CD4-positive, alpha-beta T cell treated with Interleukin-17A for 1 hour (primary cell): ENCODE measurements around the gene FIBCD1.

Source experiments
- DNase-seq: peaks from one replicate; pipeline ENCODE4 v3.0.0-alpha.2; 2020

The FIBCD1 gene

DNA sequence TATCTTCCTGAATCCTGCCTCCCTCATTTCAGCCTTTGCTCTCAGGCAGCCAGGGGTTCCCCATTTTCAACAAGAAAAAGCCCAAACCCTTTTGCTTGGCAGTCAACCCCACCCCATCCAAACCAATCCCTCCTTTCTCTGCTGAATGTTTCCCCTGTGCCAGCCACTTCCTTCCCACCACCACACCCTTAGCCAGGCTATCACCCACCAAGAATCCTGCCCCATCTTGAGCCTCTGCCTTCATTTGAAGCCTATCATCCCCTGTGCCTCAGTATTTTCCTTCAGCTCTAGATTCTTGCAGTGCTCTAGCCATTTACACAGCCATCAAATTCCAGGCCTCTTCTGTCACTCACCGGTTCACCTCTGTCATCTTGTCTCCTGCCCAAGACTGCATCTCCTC lies 15.3 kb upstream of the FIBCD1 start:
- no peak for DNase-seq

DNA sequence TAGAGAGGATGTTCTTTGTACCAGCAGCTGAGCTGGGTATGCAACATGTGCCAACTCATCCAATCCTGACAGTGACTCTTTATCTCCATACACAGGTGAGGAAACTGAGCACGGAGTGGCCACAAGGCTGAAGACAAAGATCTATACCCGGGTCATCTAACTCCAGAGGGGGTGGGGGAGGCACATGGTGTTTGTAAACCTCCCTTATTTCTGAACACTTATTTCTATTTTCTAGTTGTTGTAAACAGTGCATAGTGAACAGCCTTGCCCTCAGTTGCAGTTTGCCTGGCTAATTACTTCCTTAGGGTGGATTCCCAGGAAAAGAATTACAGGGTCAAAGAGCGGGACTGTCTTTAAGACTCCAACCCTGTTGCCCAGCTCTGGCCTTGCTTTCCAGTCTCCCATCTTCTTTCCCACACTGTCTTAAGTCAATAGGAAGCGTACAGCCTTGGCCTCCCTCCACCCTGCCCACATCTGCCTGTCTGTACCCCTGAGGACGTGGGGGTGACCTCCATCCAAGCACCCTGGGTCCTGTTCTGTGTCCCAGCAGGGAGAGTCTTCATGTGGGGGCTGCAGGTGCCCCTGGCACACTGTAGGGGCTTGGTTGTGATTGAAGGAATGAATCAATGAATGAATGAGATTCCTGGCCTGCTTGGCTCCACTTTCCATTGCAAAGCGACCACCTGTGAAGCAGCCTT lies 13.2 kb upstream of the FIBCD1 start:
- DNase-seq = no peak

DNA sequence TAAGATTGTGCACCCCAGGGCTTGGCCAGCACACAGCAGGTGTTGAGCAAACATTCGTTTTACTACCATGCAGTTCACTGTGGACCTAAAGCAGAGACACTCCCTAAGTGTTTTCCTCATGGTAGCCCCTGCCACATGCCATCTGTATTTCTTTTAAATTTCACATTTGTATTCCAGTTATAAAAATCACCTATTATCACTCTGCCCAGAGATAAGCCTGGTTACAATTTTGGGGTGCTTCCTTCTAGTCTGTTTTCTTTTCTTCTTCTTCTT lies 10.9 kb upstream of the FIBCD1 start:
- no peak for DNase-seq

DNA sequence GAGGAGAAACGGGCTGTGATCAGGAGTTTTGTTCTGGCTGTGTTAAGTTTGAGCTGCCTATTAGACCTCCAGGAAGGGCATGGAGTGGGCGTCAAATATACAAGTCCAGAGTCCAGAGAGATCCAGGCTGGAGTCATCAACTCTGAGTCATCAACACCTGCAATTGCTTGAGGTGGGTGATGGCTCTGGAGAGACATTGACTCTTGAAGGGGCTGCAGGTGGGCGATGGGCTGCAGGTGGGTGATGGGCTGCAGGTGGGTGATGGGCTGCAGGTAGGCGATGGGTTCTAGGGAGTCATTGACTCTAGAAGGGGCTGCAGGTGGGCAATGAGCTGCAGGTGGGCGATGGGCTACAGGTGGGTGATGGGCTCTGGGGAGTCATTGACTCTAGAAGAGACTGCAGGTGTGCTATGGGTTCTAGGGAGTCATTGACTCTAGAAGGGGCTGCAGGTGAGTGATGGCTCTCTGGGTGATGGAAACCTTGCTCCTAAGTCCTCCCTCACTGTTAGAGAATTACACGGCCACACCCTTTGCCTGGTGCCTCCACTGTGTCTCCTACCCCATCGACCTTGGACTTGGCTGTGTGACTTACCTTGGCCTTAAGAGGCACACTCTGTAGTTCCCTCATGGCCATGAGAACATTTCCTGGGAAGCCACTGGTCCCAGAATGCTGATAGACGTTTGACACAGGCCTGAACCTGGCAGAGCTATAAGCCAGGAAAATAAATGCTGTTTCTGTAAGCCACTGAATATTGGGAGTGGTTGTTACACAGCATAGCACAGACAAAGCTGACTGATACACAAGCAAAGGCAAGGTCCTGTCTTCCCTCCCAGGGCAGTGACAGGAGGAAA lies 10.4 kb upstream of the FIBCD1 start:
- DNase-seq = no peak

DNA sequence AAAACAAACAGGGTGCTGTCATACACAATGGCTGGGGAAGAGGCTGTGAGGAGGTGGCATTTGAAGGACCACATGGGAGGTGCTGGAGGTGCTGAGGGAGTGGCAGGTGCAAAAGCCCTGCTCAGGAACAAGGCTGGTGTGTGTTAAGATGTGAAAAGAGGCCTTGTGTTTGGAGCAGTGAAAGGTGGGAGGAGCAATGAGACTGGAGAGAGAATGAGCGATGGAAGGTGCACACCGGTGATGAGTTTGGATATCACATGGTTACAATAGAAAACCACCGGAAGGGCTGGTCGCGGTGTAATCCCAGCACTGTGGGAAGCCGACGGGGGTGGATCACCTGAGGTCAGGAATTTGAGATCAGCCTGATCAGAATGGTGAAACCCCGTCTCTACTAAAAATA lies 9.2 kb upstream of the FIBCD1 start:
- no peak for DNase-seq

DNA sequence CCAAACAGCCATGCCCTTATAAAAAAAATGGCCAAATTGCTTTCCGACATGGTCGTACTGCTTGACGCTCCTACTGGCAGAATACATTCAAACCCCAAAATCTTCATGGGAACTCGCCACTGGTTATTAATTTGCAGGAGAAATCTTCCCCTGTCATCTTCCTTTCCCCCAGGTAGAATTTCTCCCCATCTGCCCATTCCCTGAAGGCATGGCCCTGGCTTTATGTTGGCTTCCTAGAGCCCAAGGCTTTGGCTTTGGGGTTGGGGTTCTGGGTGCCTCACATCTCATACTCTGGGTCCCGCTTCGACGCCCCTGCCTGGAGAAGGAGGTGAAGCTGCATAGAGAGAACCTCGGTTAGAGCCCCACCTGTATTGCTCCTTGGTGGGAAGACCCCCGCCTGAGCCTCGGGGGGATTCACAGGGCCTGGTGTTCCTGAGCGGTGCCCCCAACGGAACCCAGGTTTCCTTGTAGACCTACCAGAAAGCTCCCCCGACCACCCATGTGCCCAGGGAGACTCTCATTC lies 8.6 kb upstream of the FIBCD1 start:
- DNase-seq = no peak

DNA sequence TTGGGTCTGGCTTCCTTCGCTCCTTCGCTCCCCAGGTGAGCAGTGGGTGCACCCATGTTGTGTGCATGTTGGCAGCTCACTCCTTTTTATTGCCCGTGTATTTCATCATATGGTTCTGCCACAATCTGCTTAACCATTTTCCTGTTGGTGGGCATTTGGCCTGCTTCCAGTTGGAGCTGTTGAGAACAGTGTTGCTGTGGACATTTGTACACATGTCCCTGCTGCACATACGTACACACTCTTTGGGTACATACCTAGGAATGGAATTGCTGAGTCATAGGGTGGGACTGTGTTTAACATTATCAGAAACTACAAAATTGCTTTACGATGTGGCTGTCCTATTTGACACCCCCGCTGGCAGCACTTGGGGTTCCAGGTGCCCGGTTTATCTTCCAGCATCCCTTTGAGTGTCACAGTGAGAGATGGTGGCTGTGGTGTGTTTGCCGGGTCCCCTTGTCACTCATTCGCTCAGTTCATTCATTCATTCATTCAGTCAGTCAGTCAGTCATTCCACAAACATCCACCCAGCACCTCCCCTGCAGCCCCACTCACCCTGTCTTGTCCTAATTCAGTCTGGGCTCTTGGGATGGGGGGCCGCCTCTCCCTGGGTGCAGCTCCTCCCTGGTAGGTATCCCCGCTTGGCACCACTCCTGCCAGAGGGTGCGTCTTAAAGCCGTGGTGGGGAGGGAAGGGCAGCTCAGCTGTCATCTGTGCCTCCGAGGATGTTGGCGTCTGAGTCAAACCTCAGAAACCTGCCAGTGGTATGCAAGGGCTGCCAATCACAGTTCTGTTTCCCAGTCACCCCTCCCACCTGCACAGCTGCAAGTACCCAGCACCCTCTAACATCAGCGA lies 7.9 kb upstream of the FIBCD1 start:
- no peak for DNase-seq

DNA sequence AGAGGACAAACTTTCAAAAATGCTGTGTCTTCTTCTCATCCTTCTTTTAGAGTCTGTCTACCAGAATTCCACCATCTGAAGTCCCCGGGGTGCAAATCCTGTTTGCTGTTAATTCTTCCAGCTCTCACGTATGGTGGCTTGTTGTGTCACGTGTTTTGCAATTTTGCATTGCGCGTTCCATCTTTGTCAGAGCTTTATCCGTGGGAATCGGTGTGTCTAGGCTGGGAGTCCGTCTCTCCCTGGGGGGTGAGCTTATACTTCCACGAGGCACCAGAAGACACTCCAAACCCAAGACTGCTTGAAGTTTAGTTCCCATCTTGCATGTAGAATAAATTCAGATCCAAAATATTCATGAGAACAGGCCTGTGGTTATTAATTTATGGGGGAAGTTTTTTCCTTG lies 6.1 kb upstream of the FIBCD1 start:
- no peak for DNase-seq

DNA sequence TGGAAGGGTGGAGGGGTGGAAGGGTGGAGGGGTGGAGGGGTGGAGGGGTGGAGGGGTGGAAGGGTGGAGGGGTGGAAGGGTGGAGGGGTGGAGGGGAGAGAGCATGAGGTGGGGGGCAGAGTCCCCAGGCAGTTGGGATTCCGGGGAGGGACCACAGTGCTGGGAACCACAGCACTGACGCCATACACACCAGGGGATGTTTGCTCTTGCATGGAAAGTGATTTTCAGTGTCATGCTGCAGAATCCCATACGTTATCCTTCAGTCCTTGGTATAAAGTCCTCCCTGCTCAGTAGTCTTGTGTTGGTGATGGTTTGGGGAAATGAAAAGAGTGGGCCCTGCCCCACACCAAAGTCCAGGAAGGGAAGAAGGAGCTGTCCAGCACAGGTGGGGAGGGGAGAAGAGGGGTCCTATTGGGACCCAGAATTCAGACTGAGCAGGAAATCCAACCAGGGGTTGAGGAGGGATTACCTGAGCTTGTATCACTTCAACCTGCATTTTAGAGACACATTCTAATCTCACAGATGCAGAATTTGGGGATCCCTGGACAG lies 5.5 kb upstream of the FIBCD1 start:
- no peak for DNase-seq

DNA sequence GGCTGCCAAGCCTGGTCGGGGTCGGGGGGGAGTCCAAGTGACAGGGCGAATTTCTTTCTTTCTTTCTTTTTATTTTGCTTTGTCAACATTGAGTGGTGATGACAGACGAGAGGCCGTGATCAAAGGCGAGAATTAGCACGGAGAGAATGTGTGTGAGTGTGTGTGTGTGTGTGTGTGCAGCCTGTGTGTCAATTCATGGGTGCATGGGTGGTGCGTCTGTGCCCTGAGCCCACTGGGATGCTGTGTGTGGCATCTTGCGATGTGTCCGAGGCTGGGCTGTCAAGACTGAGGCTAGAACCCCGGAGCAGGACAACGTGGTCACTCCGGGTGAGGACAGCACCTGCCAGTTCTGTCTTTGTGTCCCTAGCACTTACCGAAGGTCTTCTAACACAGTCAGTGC lies 4.7 kb upstream of the FIBCD1 start:
- no peak for DNase-seq

DNA sequence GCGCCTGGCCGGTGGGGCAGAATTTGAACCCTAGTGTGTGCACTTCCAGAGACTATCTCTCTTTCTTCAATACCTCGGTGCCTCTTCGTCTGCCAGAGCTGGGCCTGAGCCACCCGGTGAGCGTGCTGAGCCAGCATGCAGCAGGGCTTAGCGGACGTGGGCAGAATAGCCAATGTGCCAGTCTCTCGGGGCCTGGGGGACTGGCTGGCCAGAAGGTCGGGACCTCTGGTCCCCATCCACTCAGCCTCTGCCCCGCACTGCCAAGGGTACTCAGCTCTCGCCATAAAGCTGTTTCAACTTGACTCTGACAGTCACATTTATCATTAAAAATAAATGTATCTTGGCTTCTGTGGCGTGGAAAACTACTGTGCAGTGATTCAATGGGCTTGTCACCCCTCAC lies 4.2 kb upstream of the FIBCD1 start:
- DNase-seq = no peak

DNA sequence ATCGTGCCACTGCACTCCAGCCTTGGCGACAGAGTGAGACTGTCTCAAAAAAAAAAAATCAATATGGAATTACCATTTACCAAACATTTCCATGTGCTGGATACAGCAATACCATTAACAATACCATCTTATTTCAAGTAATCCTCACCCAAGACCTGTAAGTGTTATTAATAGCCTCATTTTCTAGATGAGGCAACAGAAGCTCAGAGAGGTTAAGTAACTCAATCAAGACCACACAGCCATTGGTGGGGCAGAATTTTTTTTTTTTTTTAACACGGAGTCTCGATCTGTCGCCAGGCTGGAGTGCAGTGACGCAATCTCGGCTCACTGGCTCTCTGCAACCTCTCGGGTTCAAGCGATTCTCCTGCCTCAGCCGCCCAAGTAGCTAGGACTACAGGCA lies 3.6 kb upstream of the FIBCD1 start:
- DNase-seq = no peak

DNA sequence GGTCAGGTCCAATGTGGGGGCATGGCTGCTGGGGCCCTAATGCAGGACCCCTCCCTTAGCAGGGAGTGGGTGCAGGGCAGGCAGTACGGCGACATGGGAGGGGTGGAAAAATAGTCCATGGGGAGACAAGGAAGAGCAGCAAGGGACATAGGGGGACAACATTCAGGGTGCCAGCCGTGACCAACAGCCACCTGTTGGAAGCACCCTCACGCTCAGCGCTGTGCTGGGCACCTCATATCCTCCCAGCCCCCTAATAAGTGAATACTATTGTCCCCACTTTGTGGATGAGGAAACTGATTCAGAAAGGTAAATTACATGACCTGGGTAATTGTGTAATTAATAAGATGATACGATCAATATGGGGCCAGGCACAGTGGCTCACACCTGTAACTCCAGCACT lies 3.0 kb upstream of the FIBCD1 start:
- no peak for DNase-seq

DNA sequence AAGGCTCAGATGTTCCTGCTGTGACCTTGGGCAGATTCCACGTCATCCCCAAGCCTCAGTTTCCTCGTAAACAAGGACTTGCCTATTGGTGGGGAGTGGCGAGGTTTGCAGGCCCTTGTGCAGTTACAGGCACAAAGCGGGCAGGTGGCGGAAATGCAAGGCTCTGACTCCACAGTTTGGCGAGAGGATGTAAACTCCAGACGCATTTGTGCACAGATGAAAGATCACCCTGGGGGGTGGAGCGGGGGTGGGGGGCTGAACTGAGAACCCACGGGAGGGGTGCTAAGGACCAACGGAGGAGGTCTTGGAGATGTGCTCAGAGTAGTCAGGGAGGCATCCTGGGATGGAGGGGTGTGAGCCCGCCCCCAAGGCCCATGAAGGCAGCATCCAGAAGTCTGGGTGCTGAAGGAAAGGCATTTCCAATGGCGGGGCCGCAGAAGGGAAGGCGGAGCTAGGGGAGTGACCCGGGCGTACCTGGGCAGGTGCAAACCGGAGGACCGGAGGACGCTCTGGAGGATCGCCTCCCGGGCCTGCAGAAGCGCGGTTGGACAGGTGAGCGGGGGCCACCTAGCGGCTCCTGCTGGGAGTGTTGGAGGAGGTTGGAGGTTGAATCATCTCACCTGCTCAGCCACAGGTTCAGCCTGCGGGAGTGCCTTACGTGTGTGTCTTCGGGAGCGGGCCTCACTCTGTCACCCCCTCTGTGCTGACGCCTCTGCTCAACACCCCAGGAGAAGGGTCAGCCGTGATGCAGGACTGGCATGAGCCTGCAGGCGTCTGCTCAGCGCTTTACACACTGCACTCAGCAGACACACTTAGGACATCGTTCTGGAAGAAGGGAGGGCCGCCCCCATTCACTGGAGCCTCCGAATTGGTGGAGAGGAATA lies 1.9 kb upstream of the FIBCD1 start:
- peak; percentile 66 for DNase-seq

DNA sequence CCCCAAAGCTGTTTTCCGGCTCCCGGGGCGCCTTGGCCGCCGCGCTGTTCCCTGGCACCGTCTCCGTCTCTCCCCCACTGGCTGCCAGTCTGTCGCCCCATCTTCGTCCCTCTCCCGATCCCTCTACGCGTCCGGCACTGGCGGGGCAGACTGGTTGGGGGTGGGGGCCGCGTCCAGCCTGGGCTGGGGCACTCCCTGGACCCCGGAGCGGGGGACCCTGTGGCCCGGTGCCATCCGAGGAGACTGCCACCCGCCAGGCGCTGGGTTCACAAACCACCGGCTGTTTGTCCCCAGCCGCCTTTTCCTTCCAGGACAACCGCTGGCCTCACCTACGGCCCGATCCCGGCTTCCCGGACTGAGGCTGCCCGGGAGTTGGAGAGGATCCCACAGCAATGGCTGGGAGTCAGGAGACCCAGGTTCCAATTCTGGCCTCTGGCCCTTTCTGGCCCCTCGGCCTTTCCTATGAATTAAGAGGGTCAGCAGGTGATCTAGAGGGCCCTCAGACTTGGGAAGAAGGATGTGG lies 1.0 kb upstream of the FIBCD1 start:
- no peak for DNase-seq

DNA sequence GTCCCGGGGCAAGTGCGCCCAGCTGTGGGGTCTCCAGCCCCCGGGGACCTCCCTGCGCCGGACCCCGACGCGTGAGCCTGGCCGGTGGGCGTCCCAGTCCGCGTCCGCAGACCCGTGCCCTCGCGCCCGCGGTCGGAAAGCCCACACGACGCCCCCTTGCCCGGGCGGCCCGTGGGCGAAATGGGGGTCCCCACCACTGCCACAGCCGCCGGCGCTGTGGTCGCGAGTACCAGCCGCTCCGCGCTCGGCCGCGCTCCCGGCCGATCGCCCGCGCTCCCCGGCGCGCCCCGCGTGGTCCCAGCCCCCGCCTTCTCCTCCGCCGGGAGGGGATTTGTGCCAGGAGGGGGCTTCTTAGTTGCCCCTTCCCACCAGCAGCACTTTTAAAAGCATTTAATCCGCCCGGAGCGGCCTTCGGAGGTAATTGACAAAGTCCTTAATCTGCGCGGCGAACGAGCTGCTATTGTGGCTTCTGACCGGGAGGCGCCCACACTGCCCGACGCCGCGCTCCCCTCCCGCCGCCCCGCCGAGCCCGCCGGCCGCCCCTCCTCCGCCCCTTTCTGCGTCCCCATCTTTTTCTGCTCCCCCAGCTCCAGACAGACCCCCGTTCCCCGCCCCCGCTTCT lies 469 bp upstream of the FIBCD1 start:
- no peak for DNase-seq

DNA sequence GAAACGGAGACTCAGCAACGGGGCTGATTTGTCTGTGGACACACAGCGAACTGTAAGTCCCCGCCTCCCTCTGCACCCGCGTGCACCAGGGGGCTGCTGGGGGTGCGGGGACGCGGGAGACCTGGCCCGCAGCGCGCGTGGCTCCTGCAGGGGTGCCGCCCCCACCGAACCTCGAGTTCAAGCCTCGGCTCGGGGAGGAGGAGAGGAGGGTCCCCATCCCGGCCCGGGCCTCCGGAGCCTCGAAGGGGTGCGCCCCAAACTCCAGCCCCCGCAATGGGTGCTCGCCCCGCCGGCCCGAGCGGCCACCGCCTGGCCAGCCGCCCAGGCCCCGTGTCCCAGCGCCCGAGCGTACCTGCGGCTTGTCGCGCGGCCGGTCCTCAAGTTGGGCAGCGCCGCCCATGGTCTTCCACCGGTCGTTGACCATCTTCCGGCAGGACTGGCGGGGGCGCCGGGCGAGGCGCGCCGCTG lies 829 bp downstream of the FIBCD1 start:
- no peak for DNase-seq

DNA sequence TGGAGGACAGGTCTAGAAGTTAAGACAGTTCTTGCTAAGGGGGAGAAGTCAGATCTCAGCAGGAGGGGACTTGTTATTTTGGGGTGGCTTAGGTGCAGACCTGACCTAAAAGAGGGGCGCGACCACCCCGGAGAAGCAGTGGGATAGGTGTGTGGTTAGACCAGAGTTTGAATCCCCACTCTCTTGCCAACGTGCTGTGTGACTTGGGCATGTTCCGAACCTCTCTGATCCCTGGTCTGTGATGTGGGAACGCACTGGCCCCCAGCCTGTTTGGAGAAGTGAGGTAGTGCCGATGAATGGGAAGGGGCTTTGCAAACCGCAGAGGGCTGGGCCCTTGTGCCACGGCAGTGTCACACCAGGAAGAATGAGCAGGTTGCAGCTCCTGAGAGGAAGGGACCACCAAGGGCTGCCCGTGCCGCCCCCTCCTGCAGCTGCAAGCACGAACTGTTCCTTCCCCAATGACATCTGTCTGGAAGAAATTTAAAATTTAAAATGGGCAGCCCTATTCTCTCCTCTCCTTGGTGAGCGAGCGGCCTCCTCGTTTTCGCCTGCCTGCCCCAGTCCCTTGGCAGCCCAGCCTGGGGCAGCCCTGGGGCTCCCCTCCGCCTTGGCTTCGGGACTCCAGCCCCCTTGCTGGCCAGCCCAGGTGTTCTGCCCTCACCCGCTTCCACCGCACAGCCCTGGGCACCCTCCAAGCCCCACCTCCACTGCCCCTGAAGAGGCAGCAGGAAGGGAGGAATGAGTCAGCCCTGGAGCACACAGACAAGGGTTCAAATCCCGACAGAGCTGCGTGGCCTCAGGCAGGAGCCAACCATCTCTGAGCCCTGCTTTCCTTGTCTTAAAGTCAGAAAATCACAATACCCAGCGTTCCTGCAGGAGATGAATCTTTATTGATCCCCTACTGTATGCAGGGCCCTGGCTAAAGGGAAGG lies 1.6 kb downstream of the FIBCD1 start:
- no peak for DNase-seq

DNA sequence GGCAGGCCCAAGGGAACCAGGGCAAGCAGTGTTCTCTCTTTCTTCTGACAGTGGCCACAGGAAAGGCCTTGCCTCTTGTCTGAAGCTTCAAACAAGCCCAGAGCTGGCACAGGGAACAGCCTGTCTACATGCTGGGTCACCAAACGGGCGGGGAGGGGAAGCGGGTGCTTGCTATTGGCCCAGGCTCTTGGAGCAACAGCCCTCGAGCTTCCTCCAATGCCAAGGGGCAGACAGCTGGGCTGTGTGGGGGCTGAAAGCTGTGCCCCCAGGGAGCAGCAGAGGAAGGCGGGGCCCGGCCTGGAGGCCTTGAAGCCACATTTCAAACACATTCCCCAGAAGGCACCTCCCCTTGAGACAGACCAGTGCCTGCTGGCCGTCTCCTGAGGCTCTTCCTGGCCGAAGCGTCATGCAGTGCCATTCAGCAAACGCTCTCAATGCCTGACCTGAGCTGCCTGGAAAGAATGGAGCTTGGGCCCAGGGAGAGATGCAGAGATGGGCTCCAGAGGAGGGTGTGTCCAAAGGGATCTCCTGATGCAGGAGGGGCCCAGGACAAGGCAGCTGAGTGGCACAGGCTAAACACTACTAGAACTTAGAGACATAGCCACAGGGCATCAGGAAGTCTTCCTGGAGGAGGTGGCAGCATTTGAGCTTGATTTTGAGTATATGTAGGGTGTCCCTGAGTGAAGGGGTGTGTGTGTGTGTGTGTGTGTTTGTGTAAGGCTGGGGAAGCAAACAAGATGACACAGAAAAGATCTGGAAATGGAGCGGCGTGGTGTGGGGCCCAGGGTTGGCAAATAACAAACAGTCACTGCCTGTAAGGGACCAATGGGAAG lies 2.5 kb downstream of the FIBCD1 start:
- DNase-seq = no peak
